ENCODE measurements around the gene HNRNPL.

DNA sequence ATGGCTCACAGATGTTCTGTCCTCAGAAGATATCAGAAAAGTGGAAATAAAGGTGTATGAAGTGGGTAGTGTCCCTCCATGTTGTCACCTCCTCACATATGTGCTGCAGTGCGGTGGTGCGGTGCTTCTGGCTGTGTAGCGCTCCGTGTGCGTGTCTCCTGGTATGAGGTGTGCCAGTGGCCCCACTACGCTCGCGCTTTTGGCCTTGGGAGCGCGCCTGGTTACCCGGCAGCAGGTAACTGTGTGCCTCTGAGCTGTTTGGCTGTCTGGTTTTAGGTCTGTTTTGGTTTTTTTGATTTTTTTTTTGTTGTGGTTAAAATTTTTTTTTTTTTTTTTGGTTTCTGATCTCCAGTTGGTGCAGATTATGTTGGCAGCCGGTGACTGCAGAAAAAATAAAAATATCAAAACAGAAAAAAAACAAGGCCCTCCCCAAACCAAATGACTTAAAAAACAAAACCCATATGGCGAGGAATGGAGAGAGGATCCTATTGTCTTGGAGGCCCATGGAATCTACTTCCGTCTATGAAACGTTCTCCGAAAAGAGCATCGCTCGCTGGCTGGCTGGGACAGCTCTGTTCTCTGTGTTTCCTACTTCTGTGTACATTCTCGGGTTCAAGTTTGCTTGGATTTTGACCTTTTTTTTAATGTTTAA is 7.9 kb downstream of the HNRNPL start:
- TF ChIP-seq, protein P1, sequence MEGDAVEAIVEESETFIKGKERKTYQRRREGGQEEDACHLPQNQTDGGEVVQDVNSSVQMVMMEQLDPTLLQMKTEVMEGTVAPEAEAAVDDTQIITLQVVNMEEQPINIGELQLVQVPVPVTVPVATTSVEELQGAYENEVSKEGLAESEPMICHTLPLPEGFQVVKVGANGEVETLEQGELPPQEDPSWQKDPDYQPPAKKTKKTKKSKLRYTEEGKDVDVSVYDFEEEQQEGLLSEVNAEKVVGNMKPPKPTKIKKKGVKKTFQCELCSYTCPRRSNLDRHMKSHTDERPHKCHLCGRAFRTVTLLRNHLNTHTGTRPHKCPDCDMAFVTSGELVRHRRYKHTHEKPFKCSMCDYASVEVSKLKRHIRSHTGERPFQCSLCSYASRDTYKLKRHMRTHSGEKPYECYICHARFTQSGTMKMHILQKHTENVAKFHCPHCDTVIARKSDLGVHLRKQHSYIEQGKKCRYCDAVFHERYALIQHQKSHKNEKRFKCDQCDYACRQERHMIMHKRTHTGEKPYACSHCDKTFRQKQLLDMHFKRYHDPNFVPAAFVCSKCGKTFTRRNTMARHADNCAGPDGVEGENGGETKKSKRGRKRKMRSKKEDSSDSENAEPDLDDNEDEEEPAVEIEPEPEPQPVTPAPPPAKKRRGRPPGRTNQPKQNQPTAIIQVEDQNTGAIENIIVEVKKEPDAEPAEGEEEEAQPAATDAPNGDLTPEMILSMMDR (IDR thresholded peaks at IDR 0.05; ENCODE audit: low read depth, low read length, poor library complexity, severe bottlenecking): no peak
- no peak for TF ChIP-seq EZH2phosphoT487 (IDR thresholded peaks at IDR 0.05; ENCODE audit: borderline replicate concordance, low read length)
